ENCODE measurements around the gene NDUFV1. TPM values are rescaled to one million over a fixed set of nuclear protein-coding genes. Genes with fewer than 3 reads are reported as not detected.

Gene NDUFV1
- total and polyA plus RNA-seq, 9 of the 15 experiments (the other 6 are each of a cell fraction or from before 2014, with no cell fraction given), result 10.8 to 423 (median 209) TPM

DNA sequence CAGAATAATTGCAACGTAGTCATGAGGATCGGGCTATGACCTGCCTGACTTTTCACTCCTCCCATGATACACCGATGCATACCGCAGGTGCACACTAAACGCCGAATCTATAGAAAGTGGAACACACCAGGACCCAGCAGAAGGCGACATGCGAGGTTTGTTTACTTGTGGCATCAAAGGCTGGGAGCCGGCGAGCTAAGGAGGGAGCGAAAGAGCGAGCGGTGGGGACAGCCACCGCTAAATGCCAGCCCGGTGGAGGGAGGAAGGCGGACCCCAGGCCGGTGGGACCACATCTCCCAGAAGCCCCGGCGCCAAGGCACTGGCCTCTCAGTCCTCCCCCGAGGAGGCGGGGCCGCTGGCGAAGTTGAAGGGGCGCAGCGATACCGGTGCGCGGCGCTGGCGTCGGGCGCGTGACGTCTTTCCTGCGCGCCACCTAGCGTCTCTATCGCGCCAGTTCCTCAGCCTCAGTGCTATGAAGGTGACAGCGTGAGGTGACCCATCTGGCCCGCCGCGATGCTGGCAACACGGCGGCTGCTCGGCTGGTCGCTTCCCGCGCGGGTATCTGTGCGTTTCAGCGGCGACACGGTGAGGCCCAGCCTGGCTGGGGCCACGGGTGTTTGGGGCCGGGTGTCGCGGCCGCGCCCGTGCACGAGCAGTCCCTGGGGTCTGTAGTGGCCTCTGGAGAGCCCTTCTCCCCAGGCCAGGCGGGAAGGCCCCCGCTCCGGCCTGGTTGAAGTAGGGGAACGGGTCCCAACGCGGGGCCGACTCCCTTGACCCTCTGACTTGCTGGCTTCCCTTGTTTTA is at the start of gene NDUFV1 (continued):
- TF ChIP-seq, protein P1, sequence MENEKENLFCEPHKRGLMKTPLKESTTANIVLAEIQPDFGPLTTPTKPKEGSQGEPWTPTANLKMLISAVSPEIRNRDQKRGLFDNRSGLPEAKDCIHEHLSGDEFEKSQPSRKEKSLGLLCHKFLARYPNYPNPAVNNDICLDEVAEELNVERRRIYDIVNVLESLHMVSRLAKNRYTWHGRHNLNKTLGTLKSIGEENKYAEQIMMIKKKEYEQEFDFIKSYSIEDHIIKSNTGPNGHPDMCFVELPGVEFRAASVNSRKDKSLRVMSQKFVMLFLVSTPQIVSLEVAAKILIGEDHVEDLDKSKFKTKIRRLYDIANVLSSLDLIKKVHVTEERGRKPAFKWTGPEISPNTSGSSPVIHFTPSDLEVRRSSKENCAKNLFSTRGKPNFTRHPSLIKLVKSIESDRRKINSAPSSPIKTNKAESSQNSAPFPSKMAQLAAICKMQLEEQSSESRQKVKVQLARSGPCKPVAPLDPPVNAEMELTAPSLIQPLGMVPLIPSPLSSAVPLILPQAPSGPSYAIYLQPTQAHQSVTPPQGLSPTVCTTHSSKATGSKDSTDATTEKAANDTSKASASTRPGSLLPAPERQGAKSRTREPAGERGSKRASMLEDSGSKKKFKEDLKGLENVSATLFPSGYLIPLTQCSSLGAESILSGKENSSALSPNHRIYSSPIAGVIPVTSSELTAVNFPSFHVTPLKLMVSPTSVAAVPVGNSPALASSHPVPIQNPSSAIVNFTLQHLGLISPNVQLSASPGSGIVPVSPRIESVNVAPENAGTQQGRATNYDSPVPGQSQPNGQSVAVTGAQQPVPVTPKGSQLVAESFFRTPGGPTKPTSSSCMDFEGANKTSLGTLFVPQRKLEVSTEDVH (IDR thresholded peaks at IDR 0.05; ENCODE audit: low read depth, partially characterized antibody), result peak; percentile 86
- TF ChIP-seq ARNT (IDR thresholded peaks at IDR 0.05) (no peak), STAT5A (IDR thresholded peaks at IDR 0.05; ENCODE audit: borderline replicate concordance, low read length) (no peak), CEBPB (tag; IDR thresholded peaks at IDR 0.05) (no peak), ZNF76 (CRISPR knock-in tag; IDR thresholded peaks at IDR 0.05; ENCODE audit: borderline replicate concordance) (no peak), ZNF766 (CRISPR knock-in tag; conservative IDR thresholded peaks at IDR 0.05) (no peak), ZEB2 (IDR thresholded peaks at IDR 0.05) (no peak), C11orf30 (IDR thresholded peaks at IDR 0.05; ENCODE audit: low read depth) (peak; percentile 99), ZNF584 (CRISPR knock-in tag; IDR thresholded peaks at IDR 0.05; ENCODE audit: low read depth) (no peak), HNRNPUL1 (IDR thresholded peaks at IDR 0.05; ENCODE audit: low read length) (no peak), L3MBTL2 (IDR thresholded peaks at IDR 0.05) (no peak), ZNF134 (CRISPR knock-in tag; conservative IDR thresholded peaks at IDR 0.05) (no peak), CBX8 (IDR thresholded peaks at IDR 0.05; ENCODE audit: borderline replicate concordance, extremely low read depth, low read depth, low read length, poor library complexity, severe bottlenecking) (no peak), NR2F6 (CRISPR knock-in tag; IDR thresholded peaks at IDR 0.05) (no peak)
- TF ChIP-seq, protein P2, sequence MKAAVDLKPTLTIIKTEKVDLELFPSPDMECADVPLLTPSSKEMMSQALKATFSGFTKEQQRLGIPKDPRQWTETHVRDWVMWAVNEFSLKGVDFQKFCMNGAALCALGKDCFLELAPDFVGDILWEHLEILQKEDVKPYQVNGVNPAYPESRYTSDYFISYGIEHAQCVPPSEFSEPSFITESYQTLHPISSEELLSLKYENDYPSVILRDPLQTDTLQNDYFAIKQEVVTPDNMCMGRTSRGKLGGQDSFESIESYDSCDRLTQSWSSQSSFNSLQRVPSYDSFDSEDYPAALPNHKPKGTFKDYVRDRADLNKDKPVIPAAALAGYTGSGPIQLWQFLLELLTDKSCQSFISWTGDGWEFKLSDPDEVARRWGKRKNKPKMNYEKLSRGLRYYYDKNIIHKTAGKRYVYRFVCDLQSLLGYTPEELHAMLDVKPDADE (conservative IDR thresholded peaks at IDR 0.05; ENCODE audit: control insufficient read depth, low read depth, low read length), result peak; percentile 88
- TF ChIP-seq, protein P3, sequence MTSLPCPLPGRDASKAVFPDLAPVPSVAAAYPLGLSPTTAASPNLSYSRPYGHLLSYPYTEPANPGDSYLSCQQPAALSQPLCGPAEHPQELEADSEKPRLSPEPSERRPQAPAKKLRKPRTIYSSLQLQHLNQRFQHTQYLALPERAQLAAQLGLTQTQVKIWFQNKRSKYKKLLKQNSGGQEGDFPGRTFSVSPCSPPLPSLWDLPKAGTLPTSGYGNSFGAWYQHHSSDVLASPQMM (CRISPR knock-in tag; IDR thresholded peaks at IDR 0.05), result no peak
- TF ChIP-seq, protein P4, sequence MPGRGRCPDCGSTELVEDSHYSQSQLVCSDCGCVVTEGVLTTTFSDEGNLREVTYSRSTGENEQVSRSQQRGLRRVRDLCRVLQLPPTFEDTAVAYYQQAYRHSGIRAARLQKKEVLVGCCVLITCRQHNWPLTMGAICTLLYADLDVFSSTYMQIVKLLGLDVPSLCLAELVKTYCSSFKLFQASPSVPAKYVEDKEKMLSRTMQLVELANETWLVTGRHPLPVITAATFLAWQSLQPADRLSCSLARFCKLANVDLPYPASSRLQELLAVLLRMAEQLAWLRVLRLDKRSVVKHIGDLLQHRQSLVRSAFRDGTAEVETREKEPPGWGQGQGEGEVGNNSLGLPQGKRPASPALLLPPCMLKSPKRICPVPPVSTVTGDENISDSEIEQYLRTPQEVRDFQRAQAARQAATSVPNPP (IDR thresholded peaks at IDR 0.05; ENCODE audit: borderline replicate concordance, insufficient read depth, insufficient read length), result no peak
- TF ChIP-seq, protein P5, sequence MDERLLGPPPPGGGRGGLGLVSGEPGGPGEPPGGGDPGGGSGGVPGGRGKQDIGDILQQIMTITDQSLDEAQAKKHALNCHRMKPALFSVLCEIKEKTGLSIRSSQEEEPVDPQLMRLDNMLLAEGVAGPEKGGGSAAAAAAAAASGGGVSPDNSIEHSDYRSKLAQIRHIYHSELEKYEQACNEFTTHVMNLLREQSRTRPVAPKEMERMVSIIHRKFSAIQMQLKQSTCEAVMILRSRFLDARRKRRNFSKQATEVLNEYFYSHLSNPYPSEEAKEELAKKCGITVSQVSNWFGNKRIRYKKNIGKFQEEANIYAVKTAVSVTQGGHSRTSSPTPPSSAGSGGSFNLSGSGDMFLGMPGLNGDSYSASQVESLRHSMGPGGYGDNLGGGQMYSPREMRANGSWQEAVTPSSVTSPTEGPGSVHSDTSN (CRISPR knock-in tag; IDR thresholded peaks at IDR 0.05; ENCODE audit: low read depth), result no peak; the same call in 1 of the 2 replicates
- TF ChIP-seq, protein P5 (tag; conservative IDR thresholded peaks at IDR 0.05; ENCODE audit: low read depth), result no peak
